Cardiac muscle cell (in vitro differentiated cells and primary cell): ENCODE measurements around the gene OR10V1. TPM values are rescaled to one million over a fixed set of nuclear protein-coding genes. Genes with fewer than 3 reads are reported as not detected.
A peak's percentile ranks its signal among the peaks of the same experiment; 100 is the strongest.

Source experiments
- DNase-seq, 2 donors: peaks; one replicate each; pipeline versions ENCODE4 v3.0.0 to v3.0.0-alpha.2; 2010 to 2017; ENCODE audit warnings: low read depth in 1 of 2, low spot score in 1 of 2
- H3K27ac ChIP-seq: fragments of 200-600 bp; sonication (generic); 2 replicates; pipeline ENCODE4 v1.5.1; 2016
- H3K27me3 ChIP-seq: fragments of 200-600 bp; sonication (generic); 2 replicates; pipeline ENCODE4 v1.6.0; 2016; ENCODE audit warnings: control low read depth
- H3K36me3 ChIP-seq: fragments of 200-600 bp; sonication (generic); 2 replicates; pipeline ENCODE4 v1.5.1; 2016; ENCODE audit warnings: control low read depth
- H3K4me1 ChIP-seq: fragments of 200-600 bp; sonication (generic); 2 replicates; pipeline ENCODE4 v1.8.1; 2017; ENCODE audit warnings: low read depth, mild to moderate bottlenecking, mixed run types
- H3K4me3 ChIP-seq: fragments of 200-600 bp; sonication (generic); 2 replicates; pipeline ENCODE4 v1.5.1; 2016; ENCODE audit warnings: mild to moderate bottlenecking
- H3K9me3 ChIP-seq: fragments of 200-600 bp; sonication (generic); 2 replicates; pipeline ENCODE4 v1.5.1; 2017; ENCODE audit warnings: low read depth, mild to moderate bottlenecking, control low read depth
- CTCF ChIP-seq: IDR thresholded peaks from 2 replicates; pipeline ENCODE4 v1.5.1; 2012; ENCODE audit warnings: low read depth, mild to moderate bottlenecking, low read length
- polyA plus RNA-seq: library from polyadenylated mRNA; unstranded; fragments of >200 nt; fragmentation: Nextera tagmentation; extraction: Ambion mirVana; gene quantifications from 2 replicates; pipeline ENCODE4 v1.2.1, GENCODE V29; 2016
- total RNA-seq: library from RNA; depleted of rRNA; stranded (reverse); fragments of >200 nt; gene quantifications from 2 replicates; pipeline ENCODE4 v1.2.3, GENCODE V29; 2016

OR10V1 gene
- total and polyA plus RNA-seq, 2 experiments from 2014 or later: not detected

DNA sequence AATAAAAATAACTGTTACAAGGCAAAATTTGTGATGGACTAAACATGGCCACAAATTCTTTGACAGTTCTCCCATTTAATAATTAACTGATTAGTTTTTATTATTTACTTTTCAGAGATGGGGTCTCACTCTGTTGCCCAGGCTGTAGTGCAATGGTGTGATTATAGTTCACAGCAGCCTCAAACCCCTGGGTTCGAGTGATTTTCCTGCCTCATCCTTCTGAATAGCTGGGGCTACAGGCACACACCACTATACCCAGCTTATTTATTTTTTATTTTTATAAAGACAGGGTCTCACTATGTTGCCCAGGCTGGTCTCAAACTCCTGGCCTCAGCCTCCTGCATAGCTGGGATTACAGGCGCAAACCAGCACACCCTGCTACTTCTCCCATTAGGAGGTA is 40.4 kb downstream of the OR10V1 start:
- no peak for TF ChIP-seq CTCF
- Histone ChIP-seq H3K4me1 (no peaks in the 10 kb centered on the region), H3K27me3 (no peaks in the 10 kb centered on the region), H3K4me3 (no peak overlapping the region), H3K9me3 (no peaks in the 10 kb centered on the region), H3K36me3 (no peaks in the 10 kb centered on the region), H3K27ac (no peak overlapping the region)
- DNase-seq: no peak

GRCh38 chr11:59671471-59671870 is 42.2 kb downstream of the OR10V1 start:
- peaks cover 4% of the 10 kb centered on the region for H3K4me1 ChIP-seq
- no peaks in the 10 kb centered on the region for H3K9me3 ChIP-seq
- TF ChIP-seq CTCF: no peak
- H3K27ac ChIP-seq: no peak overlapping the region
- no peaks in the 10 kb centered on the region for H3K27me3 ChIP-seq
- no peak overlapping the region for H3K4me3 ChIP-seq
- no peak for DNase-seq
- peaks cover 4% of the 10 kb centered on the region for H3K36me3 ChIP-seq

DNA sequence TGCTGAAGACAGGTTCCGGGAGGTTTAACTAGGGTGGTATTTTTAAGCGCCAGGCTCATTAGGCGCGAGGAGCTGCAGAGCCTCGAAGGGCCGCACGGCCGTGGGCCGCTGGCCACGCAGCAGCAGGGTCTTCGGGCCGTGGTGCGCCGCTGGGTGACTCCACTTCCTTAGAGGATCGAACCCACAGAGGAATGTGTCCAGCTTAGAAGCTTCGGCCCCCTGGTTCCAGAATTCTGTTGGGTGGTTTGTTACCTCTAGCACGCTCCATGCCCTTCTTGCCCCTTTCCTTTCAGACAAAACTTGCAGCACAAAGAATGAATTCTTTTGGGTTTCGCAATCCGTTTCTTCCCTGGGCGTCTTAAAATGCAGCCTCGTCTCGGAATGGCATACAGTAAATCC is 44.0 kb downstream of the OR10V1 start:
- peaks cover 21% of the 10 kb centered on the region for H3K36me3 ChIP-seq
- no peak for TF ChIP-seq CTCF
- H3K27ac ChIP-seq: peak overlapping the region; percentile 98
- peak overlapping the region; percentile 81 for H3K4me3 ChIP-seq
- H3K4me1 ChIP-seq: peaks cover 4% of the 10 kb centered on the region
- peak in 1 of 2 donors; percentile 80 for DNase-seq
- H3K27me3 ChIP-seq: no peaks in the 10 kb centered on the region
- H3K9me3 ChIP-seq: no peaks in the 10 kb centered on the region

GRCh38 chr11:59668950-59669610 is 44.6 kb downstream of the OR10V1 start, which contains the start of gene PATL1:
PATL1 (minus strand) TSS chr11:59669037; CDS start chr11:59668895, 142 bp downstream.
- H3K27ac ChIP-seq: peak within 1 kb of the TSS; percentile 98
- peaks cover 26% of the 10 kb centered on the region for H3K36me3 ChIP-seq
- peak within 1 kb of the TSS; percentile 81 for H3K4me3 ChIP-seq
- TF ChIP-seq CTCF: no peak
- H3K9me3 ChIP-seq: no peaks in the 10 kb centered on the region
- peak; percentile 99 to 100 for DNase-seq
- H3K4me1 ChIP-seq: peaks cover 4% of the 10 kb centered on the region
- H3K27me3 ChIP-seq: no peaks in the 10 kb centered on the region

DNA sequence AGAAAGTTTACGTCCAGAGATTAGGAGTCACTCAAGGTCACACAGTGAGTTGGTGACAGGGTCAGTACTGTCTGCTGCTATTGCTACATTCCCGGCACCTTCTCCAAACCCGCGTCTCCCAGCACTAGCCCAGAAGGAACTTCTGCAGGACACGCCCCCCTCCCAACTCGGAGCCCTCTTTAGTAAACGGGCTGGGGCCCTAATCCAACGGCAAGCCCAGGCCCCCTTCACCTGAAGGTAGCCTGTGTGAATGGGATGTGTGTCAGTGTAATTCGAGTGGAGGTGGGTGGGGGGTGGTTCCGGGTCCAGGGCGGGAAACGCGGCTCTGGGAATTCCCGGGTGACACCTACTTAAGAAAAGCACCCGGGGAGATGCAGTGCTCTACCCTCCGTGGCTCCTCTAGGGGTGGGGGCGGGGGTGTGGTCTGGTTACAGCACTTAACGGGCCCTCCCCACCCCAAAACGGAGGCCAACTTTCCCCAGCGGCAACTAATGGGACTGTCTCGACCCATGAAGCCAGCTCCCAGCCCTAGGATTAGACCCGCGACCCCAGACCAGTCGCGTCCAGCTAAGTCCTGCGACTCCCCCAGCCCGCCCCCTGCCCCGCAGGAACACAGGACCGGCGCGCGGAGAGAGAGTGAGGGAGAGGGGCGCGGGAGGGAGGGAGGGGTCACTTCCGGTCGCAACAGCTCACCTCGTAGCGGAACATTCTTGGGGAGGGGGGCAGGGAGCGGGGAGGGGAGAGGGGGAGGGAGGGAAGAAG is 45.3 kb downstream of the OR10V1 start:
- Histone ChIP-seq H3K4me3 (peak overlapping the region; percentile 81), H3K27me3 (no peaks in the 10 kb centered on the region), H3K9me3 (no peaks in the 10 kb centered on the region), H3K27ac (peak overlapping the region; percentile 98), H3K4me1 (peaks cover 4% of the 10 kb centered on the region), H3K36me3 (peaks cover 33% of the 10 kb centered on the region)
- no peak for TF ChIP-seq CTCF
- DNase-seq: peak; percentile 47 to 74
